Measurements from ENCODE around the gene NSD2. TPM values are rescaled to one million over a fixed set of nuclear protein-coding genes. Genes with fewer than 3 reads are reported as not detected.

NSD2 gene
- total RNA-seq, 1 experiment from 2014 or later = 122 TPM

DNA sequence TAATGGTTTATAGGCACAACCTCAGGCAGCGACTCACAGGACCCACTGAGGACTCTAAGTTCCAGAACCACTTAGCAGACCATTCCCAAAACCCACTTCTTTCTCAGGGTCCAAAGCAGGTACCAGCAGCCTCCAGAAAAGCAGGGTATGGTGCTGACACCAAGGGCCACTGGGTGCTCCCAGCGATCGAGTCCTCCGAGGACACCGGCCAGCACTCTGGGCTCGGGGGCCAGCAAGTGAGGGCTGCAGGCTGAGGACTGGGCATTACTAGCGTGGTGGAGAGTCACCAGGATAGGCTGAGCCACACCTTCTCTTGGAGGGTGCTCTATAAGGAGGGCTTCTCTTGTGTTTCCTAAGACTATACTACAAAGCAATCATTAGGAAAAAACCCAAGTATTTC lies 34.5 kb upstream of the NSD2 start:
- H3K4me1 Mint-ChIP-seq (ENCODE audit: low read depth, unreplicated experiment) = no peaks in the 10 kb centered on the region

DNA sequence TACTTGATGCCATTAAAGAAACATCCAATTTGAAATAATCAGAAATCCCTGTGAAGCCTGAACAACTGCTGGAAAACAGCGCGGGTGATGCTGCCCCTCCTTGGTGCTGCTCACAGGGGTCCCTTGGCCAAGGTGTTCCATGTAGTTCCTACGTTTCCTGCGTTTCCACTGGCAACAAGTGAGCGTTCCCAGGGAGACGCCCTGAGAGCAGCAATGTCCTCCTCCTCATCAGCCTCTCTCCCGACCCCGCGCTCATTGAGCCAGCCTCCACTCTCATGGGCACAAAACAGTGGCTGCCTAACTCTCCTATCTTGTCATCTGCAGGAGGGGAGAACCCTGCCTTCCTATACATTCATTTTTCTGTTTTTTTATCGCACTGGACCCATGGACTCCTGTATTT lies 34.1 kb upstream of the NSD2 start:
- H3K36me3 Mint-ChIP-seq (ENCODE audit: insufficient read depth, unreplicated experiment) = peaks cover 70% of the 10 kb centered on the region
- H3K9me3 Mint-ChIP-seq (ENCODE audit: unreplicated experiment) = no peaks in the 10 kb centered on the region
- H3K27me3 Mint-ChIP-seq (ENCODE audit: insufficient read depth, unreplicated experiment) = no peaks in the 10 kb centered on the region
- Histone ChIP-seq H3K4me3 (ENCODE audit: low read depth, low read length) (no peak overlapping the region), H3K9me3 (no peaks in the 10 kb centered on the region), H3K27me3 (replicated peaks; ENCODE audit: control insufficient read depth, insufficient read depth, low read length) (no peaks in the 10 kb centered on the region), H3K4me1 (no peaks in the 10 kb centered on the region), H3K36me3 (ENCODE audit: control insufficient read depth, insufficient read depth, low read length) (no peaks in the 10 kb centered on the region; the same call in 1 of the 2 replicates)
- no peak for DNase-seq
- H3K4me3 Mint-ChIP-seq (ENCODE audit: unreplicated experiment) = no peak overlapping the region
- no peak overlapping the region for H3K27ac Mint-ChIP-seq (ENCODE audit: unreplicated experiment)
- ChIA-PET CTCF (no interaction called here), POLR2A (no interaction called here)
- no TSS peak for BruUV-seq (replicated peaks)
- no peaks in the 10 kb centered on the region for H3K4me1 Mint-ChIP-seq (ENCODE audit: low read depth, unreplicated experiment)
- TF ChIP-seq, protein P1, sequence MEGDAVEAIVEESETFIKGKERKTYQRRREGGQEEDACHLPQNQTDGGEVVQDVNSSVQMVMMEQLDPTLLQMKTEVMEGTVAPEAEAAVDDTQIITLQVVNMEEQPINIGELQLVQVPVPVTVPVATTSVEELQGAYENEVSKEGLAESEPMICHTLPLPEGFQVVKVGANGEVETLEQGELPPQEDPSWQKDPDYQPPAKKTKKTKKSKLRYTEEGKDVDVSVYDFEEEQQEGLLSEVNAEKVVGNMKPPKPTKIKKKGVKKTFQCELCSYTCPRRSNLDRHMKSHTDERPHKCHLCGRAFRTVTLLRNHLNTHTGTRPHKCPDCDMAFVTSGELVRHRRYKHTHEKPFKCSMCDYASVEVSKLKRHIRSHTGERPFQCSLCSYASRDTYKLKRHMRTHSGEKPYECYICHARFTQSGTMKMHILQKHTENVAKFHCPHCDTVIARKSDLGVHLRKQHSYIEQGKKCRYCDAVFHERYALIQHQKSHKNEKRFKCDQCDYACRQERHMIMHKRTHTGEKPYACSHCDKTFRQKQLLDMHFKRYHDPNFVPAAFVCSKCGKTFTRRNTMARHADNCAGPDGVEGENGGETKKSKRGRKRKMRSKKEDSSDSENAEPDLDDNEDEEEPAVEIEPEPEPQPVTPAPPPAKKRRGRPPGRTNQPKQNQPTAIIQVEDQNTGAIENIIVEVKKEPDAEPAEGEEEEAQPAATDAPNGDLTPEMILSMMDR (IDR thresholded peaks at IDR 0.05; ENCODE audit: insufficient read depth in 1 of 2, low read depth in 1 of 2, low read length in 1 of 2, severe bottlenecking in 1 of 2, unreplicated experiment in 1 of 2) = no peak
- intact Hi-C loops (cut with micrococcal nuclease; ENCODE audit: unreplicated experiment) = no loop called here

More for the DNA sequence above, 34.5 kb upstream of the NSD2 start:
- intact Hi-C loops (cut with micrococcal nuclease; ENCODE audit: unreplicated experiment) = no loop called here
- Histone ChIP-seq H3K4me1 (no peaks in the 10 kb centered on the region), H3K4me3 (ENCODE audit: low read depth, low read length) (no peak overlapping the region), H3K9me3 (no peaks in the 10 kb centered on the region), H3K36me3 (ENCODE audit: control insufficient read depth, insufficient read depth, low read length) (no peaks in the 10 kb centered on the region; the same call in 1 of the 2 replicates), H3K27me3 (replicated peaks; ENCODE audit: control insufficient read depth, insufficient read depth, low read length) (no peaks in the 10 kb centered on the region)
- no peak for DNase-seq
- Mint-ChIP-seq H3K36me3 (ENCODE audit: insufficient read depth, unreplicated experiment) (peaks cover 74% of the 10 kb centered on the region), H3K9me3 (ENCODE audit: unreplicated experiment) (no peaks in the 10 kb centered on the region), H3K27me3 (ENCODE audit: insufficient read depth, unreplicated experiment) (no peaks in the 10 kb centered on the region), H3K4me3 (ENCODE audit: unreplicated experiment) (no peak overlapping the region), H3K27ac (ENCODE audit: unreplicated experiment) (no peak overlapping the region)
- BruUV-seq (replicated peaks) = no TSS peak
- POLR2A ChIA-PET = no interaction called here
- CTCF ChIA-PET = no interaction called here
- TF ChIP-seq, protein P1 (IDR thresholded peaks at IDR 0.05; ENCODE audit: insufficient read depth in 1 of 2, low read depth in 1 of 2, low read length in 1 of 2, severe bottlenecking in 1 of 2, unreplicated experiment in 1 of 2) = no peak

DNA sequence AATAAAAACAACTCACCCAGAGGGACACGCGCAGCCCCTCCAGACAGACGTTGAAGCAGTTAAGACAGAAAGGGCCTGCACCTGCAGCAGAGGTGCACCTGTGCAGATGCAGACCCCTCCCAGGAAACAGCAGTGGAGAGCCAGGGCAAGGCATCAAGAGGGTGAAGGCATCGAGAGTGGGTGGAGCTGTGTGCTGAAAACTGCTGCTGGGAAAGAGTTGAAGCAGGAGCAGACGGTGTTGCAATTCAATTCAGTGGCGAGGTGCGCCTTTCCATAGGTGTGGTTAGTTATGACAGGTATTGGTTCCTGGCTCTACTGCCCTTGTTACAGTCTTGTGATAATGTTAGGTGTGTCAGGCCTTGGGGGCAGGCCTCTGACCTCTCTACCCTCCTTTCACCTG lies 31.9 kb upstream of the NSD2 start:
- H3K4me3 ChIP-seq (ENCODE audit: low read depth, low read length) = no peak overlapping the region
- H3K36me3 ChIP-seq (ENCODE audit: control insufficient read depth, insufficient read depth, low read length) = no peaks in the 10 kb centered on the region; the same call in 1 of the 2 replicates
- Mint-ChIP-seq H3K4me3 (ENCODE audit: unreplicated experiment) (no peak overlapping the region), H3K4me1 (ENCODE audit: low read depth, unreplicated experiment) (no peaks in the 10 kb centered on the region), H3K36me3 (ENCODE audit: insufficient read depth, unreplicated experiment) (peaks cover 73% of the 10 kb centered on the region), H3K9me3 (ENCODE audit: unreplicated experiment) (no peaks in the 10 kb centered on the region), H3K27me3 (ENCODE audit: insufficient read depth, unreplicated experiment) (no peaks in the 10 kb centered on the region), H3K27ac (ENCODE audit: unreplicated experiment) (peak overlapping the region; percentile 66)
- TF ChIP-seq, protein P1 (IDR thresholded peaks at IDR 0.05; ENCODE audit: insufficient read depth in 1 of 2, low read depth in 1 of 2, low read length in 1 of 2, severe bottlenecking in 1 of 2, unreplicated experiment in 1 of 2) = no peak
- DNase-seq = no peak
- intact Hi-C loops (cut with micrococcal nuclease; ENCODE audit: unreplicated experiment) = no loop called here
- no peaks in the 10 kb centered on the region for H3K4me1 ChIP-seq
- H3K27me3 ChIP-seq (replicated peaks; ENCODE audit: control insufficient read depth, insufficient read depth, low read length) = no peaks in the 10 kb centered on the region
- BruUV-seq (replicated peaks) = no TSS peak
- ChIA-PET POLR2A (no interaction called here), CTCF (interaction anchor here (0.6 kb wide), 1 partner anchor 664 kb away, joined by 6 read pairs; no protein-coding TSS in a partner anchor)
- no peaks in the 10 kb centered on the region for H3K9me3 ChIP-seq
